Esophagus muscularis mucosa (tissue), 4 donors: ENCODE measurements around the gene STX8.

Experiments used
- EP300 ChIP-seq: sonication (generic); formaldehyde crosslinking; IDR thresholded peaks from one replicate; pipeline ENCODE4 v1.6.1; 2017; ENCODE audit warnings: antibody characterized with exemption
- POLR2A ChIP-seq: fragments of 450-650 bp; IDR thresholded peaks from one replicate; pipeline ENCODE4 v1.6.1; 2017; ENCODE audit warnings: antibody characterized with exemption, moderate library complexity, mild to moderate bottlenecking, low read depth
- POLR2AphosphoS5 ChIP-seq, 2 donors: sonication (generic); formaldehyde crosslinking; IDR thresholded peaks; one replicate each; pipeline ENCODE4 v1.6.1; 2017; ENCODE audit warnings: antibody characterized with exemption in 2 of 2
- TF ChIP-seq, protein P1 (sequence below), 3 experiments: fragments of 200-600 bp in 2 of 3; fragments of 450-650 bp in 1 of 3; sonication (generic) in 2 of 3; IDR thresholded peaks; one replicate each; pipeline ENCODE4 v1.5.1; 2017 to 2019; ENCODE audit warnings: antibody characterized with exemption in 3 of 3, mild to moderate bottlenecking in 2 of 3, moderate library complexity in 1 of 3

DNA sequence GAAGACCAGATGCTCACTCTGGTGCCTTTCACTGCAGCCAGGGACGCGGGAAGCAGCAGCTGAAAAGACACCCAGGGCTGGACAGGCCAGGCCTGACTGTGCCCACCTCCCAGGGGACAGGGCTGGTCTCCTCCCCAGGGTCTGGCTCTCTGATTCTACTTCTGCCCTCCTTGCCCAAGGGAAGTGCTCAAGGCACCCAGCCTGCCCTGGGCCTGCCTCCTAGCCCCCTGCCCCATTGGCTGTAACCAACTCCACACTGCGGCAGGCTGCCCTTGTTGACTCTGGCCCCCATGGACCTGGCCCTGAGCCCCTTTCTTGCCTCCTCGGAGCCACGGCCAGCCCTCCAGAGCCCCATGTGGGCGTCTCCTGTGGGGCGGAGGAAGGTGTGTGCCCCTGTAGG lies 341.9 kb downstream of the STX8 start:
- TF ChIP-seq, protein P1, sequence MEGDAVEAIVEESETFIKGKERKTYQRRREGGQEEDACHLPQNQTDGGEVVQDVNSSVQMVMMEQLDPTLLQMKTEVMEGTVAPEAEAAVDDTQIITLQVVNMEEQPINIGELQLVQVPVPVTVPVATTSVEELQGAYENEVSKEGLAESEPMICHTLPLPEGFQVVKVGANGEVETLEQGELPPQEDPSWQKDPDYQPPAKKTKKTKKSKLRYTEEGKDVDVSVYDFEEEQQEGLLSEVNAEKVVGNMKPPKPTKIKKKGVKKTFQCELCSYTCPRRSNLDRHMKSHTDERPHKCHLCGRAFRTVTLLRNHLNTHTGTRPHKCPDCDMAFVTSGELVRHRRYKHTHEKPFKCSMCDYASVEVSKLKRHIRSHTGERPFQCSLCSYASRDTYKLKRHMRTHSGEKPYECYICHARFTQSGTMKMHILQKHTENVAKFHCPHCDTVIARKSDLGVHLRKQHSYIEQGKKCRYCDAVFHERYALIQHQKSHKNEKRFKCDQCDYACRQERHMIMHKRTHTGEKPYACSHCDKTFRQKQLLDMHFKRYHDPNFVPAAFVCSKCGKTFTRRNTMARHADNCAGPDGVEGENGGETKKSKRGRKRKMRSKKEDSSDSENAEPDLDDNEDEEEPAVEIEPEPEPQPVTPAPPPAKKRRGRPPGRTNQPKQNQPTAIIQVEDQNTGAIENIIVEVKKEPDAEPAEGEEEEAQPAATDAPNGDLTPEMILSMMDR (IDR thresholded peaks at IDR 0.05) = no peak
- TF ChIP-seq POLR2AphosphoS5 (IDR thresholded peaks at IDR 0.05) (no peak), EP300 (no peak), POLR2A (no peak)
